HG03025 (cell line): ENCODE measurements around the gene DDO.
"Not testable (repeated sequence)": the region's sequence is repeated elsewhere in the genome, so short reads cannot be mapped to it uniquely, and the experiment has no call there.

ENCODE experiments used
- ATAC-seq: cut with Tn5 transposase; IDR thresholded peaks from one replicate; pipeline ENCODE4 v1.9.1; 2021; ENCODE audit warnings: mild to moderate bottlenecking, moderate library complexity; ENCODE audit not compliant: unreplicated experiment, low FRiP score

The DDO gene, protein sequence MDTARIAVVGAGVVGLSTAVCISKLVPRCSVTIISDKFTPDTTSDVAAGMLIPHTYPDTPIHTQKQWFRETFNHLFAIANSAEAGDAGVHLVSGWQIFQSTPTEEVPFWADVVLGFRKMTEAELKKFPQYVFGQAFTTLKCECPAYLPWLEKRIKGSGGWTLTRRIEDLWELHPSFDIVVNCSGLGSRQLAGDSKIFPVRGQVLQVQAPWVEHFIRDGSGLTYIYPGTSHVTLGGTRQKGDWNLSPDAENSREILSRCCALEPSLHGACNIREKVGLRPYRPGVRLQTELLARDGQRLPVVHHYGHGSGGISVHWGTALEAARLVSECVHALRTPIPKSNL

DNA sequence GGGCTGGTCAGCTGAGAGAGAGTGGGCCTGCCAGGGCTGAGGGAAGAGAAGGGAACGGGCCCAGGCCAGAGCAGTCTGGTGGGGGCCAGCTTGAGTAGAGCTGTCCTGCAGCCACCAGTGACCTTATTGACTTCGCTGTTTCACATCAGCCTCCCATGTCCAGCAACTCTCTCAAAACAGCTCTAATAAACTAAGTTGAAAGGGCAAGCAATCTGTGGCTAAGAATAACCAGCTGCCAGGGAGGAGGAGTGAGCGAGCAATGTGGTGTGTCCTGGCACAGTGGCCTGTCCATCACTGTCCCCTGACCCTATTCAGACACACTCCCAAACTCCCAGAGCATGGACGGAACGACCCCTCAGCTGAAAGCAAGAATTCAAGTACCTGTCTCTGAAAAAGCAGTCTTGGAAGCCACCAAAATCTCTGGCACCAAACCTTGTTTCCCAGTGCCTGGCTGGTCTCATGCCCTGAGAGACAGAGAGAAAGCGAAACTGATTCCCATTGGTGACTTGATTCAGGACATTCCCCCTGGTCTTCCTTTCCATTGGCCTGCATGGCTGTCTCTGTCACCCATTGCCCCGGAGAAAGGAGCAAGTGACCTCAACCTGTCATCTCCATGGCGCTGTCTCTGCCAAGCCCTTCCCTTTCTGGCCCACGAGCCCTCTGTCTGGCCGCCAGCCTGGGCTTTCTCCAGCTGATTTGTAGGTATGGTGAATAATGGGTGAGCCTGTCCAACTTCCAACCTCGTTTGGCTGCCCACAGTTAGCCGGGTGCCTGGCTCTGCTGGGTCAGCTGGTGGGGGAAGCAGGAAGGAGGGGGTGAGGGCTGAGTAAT, at the start of gene DDO:
TSS of gene DDO (minus strand) at position 490 of the 831 bp plus-strand sequence. CDS start 2,113 bp downstream, outside the sequence.
- ATAC-seq: no peak

DNA sequence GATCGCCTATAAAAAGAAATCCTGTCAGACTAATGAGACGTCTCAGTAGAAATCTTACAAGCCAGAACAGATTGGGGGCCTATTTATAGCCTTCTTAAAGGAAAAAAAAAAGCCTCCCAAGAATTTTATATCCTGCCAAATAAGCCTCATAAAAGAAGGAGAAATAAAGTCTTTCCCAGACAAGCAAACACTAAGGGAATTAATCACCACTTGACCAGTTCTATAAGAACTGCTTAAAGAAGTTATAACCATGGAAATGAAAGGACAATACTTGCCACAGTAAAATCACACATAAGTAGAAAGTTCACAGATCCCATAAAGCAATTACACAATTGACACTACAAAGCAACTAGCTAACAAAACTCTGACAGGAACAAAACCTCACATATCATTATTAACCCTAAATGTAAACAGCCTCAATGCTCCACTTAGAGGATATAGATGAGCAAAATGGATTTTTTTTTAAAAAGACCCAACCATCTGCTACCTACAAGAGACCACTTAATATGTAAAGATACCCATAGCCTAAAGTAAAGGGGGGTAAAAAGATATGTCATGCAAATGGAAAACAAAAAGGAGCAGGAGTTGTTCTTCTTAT, 47.6 kb upstream of the DDO start:
- no peak for ATAC-seq

DNA sequence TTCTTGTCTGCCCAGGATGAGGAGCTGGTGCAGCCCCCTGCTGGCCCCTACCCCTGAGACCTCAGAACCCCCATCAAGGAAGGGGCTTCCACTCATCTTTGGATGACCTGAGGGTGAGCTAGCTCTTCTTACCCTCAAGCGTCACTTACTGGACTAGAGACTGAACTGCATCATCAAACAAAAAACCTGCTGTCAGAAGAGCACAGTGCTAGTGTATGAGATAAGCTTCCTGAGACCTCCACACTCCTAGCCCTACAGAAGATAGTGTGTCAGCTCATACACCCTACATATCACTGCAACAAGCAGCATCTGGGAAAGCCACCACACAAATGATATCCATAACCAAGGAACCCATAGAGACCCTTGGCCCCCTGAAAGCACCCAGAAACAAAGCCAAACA, 46.0 kb upstream of the DDO start:
- no peak for ATAC-seq

DNA sequence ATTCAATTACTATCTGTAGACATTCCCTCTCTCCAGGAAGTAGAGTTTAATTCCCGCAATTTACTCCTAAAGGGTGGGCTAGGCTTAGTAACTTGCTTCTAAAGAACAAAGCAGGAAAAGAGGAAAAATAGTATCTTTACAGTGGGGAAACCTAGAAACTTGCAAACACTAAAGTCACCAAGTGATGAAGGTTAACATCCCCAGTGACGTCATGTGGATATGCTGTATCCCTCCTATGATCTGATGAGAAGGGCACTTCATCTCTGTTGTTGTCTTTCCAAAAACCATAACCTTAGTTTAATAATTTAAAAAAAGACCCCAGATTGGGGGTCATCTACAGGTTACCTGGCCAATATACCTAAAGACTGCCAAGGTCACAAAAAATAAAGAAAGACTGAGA, 43.8 kb upstream of the DDO start:
- no peak for ATAC-seq

DNA sequence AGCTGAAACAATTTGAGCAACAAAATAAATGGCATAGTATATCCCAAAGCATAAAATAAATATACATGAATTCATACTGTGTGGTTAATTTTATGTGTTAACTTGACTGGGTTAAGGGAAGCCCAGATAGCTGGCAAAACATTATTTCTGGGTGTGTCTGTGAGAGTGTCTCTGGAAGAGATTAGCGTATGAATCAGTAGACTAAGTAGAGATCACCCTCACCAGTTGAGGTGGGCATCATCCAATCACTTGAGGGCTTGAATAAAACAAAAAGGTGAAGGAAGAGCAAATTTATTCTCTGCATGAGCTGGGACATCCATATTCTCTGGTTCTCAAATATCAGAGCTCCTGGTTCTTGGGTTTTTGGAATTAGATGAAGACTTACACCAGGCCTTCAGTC, 43.1 kb upstream of the DDO start:
- ATAC-seq: no peak

DNA sequence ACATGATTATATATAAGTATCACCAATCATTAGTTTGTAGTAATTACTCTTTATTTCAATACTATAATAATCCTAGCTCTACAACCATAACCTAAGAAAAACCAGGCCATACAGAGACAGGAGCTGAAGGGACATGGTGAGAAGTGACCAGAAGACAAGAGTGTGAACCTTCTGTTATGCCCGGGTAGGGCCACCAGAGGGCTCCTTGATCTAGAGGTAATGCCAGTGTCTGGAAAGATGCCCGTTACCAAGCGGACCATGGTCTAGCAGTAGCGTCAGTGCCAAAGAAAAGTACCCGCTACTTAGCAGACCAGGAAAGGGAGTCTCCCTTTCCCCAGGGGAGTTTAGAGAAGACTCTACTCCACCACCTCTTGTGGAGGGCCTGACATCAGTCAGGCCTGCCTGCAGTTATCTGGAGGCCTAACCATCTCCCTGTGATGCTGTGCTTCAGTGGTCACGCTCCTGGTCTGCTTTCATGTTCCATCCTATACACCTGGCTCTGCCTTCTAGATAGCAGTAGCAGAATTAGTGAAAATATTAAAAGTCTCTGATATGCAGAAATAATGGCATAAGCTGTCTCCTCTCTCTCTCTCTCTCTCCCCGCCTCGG, 42.3 kb upstream of the DDO start:
- not testable (repeated sequence) for ATAC-seq

DNA sequence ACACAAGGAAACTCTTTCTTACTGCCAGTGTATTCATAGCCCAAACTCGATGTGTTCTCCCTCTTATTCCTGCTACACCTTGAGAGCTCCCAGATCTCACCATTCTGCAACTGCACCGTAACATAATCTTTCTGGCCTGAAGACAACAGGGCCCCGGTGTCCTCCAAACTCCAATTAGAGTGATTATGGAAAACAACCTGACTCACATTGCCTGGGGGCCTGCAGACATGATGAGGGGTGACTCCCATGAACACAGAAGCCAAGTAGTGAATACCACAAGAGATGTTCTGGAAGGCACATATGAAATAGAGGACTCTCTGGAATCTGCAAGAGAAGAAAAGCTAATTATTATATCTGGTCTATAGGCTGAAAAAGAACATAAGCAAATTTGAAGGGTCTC, 41.3 kb upstream of the DDO start:
- no peak for ATAC-seq

DNA sequence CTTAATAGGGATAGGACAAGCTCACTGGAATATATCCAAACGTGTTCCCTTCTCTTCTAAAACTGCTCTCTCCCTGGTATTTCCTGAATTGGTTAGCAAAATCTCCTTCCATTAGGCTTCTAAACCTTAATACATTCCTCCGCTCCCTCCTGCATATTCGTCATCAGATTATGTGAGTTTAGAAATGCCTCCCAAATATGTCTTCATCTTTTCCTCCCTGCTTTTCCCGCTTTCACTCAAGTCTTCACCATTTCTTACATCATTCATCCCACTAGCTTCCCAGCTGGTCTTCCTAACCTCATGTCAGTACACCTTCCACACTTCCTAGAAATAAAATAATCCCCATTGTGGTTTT, 34.1 kb upstream of the DDO start:
- no peak for ATAC-seq

DNA sequence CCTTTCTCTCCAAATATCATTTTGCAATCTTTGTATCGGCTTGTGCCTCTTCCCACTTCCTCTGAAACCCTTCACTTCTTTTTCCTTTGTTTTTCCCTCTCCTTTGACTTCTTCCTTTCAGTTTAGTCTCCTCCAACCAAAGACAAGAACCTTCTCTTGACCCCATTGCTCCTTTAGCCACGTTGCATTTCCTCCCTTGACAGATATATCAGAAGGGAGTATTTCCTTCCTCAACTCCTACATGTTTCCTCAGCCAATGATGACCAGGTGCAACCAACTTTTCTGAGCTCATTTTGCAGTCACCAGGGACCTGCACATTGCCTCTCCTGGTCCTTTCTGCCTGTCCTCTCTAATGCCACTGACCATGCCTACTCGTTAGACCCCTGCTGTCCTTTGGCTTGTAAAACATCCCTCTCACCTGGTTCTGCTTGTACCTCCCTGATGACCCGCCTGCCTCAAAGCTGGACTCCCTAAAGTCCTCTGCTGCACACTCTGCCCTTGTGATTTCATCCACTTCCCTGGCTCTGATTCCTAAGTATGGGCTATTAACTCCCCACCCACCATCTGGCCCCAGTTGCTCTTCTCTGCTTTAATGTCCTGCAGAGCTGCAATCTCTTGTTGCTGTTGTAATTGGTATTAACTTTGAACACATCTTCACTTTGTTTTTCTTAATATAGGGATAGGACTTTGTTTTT, 33.6 kb upstream of the DDO start:
- ATAC-seq: no peak

DNA sequence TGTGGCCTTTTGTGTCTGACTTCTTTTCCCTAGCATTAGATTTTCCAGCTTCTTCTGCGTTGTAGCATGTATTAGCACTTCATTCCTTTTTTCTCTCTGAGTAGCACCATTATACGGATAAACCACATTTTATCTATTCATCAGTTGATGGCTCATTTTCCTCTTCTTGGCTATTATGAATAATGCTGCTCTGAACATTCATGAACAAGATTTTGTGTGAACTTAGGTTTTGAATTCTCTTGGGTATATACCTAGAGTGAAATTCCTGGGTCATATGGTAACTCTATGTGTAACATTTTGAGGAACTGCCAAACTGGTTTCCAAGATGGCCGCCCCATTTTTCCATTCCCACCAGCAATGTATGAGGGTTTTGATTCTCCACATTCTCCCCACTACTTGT, 32.4 kb upstream of the DDO start:
- ATAC-seq: no peak

DNA sequence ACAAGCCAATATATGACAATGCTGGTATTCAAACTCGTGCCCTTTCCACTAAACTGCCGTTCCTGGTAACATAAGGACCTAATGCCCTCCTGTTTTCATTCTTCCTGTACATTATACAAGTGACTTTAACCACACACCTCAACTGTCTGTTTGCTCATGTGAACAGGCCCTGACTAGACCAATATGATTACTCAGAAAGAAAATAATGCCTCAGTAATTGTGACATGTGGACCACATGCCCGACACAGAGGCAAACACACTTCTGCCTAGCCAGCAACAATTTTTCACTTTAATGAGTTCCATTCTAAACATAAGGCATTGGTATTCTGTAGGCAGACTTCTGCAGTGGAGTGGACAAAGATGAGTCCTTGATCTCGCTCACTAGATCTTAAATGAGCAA, 31.0 kb upstream of the DDO start:
- no peak for ATAC-seq

DNA sequence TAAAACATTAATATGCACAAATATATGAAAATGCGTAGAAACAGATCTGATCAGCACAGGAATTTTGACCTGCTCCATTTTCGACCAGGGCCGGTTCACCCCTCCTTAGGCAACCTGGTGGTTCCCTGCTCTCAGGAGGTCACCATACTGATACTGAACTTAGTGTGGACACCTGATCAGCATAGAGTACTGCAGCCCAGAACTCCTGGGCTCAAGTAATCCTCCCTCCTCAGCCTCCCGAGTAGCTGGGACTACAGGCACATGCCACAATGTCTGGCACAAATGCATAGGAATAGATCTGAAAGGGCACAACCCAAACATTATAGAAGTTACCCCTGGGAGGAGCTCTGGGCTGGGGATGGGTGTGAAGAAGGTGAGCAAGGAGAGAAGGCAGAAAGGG, 24.7 kb upstream of the DDO start:
- no peak for ATAC-seq

DNA sequence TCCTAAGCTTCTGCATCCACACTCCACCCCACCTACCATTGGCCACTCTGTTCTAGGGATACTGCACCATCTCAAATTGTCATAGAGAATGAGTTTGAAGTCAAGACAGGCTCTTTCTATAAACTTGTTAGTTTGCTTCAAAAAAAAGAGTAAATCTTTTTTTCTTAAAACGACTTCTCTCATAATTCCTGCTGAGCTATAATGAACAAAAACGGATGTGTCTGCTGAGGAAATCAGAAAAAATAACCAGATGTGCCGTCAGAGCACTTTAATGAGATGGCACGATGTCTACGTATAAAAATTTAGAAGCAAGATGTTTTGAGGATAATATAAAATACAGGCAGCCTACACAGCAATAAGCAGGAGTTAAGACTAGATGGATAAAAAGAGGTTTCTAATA, 24.0 kb upstream of the DDO start:
- no peak for ATAC-seq

DNA sequence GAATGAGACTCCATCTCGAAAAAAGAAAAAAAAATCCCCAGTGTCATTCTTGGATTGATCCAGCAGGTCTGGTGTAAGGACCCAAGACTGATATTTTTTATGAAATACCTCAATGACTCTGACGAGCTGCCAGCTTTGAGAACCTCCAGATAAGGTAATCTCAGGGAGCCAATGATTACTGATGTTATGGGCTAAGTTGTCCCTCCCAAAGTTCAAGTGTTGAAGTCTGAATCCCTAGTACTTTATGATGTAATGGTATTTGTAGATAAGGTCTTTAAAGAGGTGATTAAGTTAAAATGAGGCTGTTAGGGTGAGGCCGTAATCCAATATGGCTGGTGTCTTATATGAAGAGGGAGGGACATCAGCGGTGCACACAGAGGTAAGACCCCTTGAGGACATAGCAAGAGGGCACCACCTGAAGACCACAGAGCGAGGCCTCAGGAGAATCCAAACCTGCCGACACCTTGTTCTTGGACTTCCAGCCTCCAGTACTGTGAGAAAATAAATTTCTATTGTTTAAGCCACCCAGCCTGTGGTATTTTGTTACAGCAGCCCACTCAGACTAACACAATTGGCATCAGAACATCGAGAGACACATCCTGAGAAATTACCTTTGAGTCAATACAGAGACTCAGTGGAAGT, 19.7 kb upstream of the DDO start:
- no peak for ATAC-seq

DNA sequence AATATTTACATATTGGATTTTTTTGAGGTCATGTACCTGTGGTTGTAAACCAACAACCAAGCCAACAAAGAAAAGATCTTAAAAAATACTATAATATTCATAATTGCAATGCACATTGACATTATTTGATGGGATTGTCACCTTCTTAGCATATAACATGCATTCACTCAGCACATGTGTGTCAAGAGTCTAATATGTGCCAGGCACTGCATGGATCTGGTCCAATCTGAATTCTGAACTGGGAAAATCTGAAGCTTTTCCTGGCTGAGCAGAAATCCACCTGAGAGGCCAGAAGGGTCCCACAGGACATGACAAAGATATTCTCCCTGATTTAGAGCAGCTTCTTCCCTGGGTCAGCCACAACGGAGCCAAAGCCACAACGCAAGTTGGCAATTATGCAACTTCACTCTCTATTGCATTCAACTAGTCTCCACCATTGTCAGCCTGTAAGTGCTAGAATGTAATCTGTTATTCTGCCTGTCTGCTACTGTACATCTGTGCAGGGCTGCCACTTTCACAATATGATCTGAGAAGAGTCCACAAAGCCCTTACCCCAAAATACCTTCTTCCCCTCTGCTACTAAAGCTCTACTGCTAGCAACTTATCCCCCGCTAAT, 17.0 kb upstream of the DDO start:
- ATAC-seq: no peak

DNA sequence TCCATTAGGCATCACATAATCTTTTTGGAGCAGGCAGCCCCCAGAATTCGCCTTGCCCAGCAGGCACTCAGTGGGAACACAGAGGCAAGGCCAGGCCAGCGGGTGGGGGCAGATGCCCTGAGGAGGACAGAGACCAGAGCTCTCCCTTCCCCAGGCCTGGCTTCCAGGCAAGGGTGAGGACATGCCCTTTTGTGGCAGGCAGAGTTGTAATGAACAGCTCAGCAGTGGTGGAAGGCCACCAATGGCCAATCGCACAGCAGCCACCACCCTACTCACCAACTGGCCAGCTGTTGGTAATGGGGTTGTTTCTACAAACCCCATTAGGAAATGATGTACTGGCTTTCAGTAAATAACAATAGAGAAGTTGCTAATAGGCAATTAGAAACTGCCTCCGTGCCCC, 15.4 kb upstream of the DDO start:
- ATAC-seq: no peak

DNA sequence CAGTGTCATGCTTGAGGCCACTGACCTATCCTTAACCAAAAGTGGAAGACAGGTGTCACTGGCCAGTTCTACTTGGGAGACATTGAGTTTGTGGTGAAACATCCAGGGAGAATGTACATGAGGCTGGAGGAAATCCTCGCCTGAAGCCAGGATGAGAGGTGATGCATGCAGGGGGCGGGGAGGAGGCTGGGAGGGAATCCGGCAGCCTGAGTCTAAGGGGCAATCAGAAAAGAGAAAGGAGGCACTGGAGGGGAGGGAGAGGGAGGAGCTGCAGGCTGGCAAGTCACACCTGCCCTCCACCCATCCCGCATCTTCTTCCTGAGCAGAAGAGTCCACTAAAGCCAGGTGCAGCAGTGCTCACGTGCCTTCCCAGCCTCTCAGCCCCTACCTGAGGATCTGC, 14.9 kb upstream of the DDO start:
- ATAC-seq: no peak

DNA sequence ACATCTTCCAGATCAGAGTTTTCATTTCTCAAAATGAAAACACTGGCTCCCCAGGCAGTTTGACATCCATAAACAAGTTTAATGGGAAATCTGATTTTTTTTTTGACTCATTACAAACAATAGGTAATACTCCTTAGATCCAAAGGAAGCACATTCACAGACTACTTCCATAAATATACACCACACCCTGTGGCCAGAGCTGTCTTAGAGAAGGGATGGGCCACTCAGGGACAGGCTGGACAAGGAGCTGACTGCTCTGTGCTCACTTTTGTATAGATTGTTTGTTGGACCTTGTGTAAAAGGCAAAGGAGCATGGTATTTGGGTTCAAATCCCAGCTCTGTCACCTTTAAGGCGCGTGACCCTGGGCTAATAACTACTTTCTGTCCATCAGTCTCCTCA, 12.8 kb upstream of the DDO start:
- ATAC-seq: no peak

DNA sequence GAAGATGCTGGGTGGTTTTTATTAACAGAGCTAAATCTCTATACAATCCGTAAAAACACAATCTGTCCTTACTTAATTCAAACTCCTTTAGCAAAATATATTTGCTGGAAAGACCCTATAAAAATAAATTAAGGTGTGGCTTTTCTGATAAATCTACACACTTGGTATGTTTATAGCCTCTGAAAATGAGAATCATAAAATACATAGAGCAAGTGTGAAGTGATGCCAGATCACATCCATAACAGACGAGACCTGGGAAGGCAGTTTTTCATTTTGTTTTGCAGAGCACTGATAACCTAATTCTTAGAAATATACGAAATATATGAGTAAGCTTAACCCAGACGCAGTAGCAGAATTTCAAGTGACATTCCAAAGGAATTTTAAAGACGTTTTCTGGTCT, 10.4 kb upstream of the DDO start:
- no peak for ATAC-seq

DNA sequence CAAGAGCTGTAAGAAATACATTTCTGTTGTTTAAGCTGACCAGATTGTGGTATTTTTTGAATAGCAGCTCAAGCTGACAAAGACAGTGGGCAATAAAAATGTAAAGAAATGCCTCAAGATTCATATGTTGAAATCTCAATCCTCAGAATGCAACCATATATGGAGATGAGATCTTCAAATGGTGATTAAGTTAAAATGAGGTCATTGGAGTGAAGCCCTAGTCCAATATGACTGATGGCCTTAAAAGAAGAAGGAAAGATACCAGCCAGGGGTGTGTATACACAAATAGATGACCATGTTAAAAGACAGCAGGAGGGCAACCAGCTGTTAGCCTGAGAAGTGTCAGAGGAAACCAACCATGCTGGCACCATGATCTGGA, 7.1 kb upstream of the DDO start:
- ATAC-seq: no peak
